HG03103 (cell line): ENCODE measurements around the gene GUCA1A.

ENCODE experiments used
- ATAC-seq: cut with Tn5 transposase; IDR thresholded peaks from one replicate; pipeline ENCODE4 v1.9.1; 2021; ENCODE audit warnings: low read depth; ENCODE audit not compliant: unreplicated experiment

GUCA1A gene

GRCh38 chr6:42173101-42173500 lies at the start of gene GUCA1A:
GUCA1A (plus strand) TSS chr6:42173364; CDS start chr6:42173614, 250 bp downstream.
- no peak for ATAC-seq

- no peak for ATAC-seq
Observed at GRCh38 chr6:42123379-42124103, 49.6 kb upstream of the GUCA1A start.

GRCh38 chr6:42124223-42124836 lies 48.8 kb upstream of the GUCA1A start:
- ATAC-seq = no peak

GRCh38 chr6:42125231-42125630 lies 47.9 kb upstream of the GUCA1A start:
- no peak for ATAC-seq

- ATAC-seq = no peak
Observed at GRCh38 chr6:42125663-42126062, 47.5 kb upstream of the GUCA1A start.

GRCh38 chr6:42128460-42129359 lies 44.5 kb upstream of the GUCA1A start:
- no peak for ATAC-seq

GRCh38 chr6:42129360-42129676 lies 43.8 kb upstream of the GUCA1A start:
- ATAC-seq = no peak

- ATAC-seq = no peak
Observed at GRCh38 chr6:42131531-42131930, 41.6 kb upstream of the GUCA1A start.

GRCh38 chr6:42133926-42134325 lies 39.2 kb upstream of the GUCA1A start:
- ATAC-seq = no peak

- ATAC-seq = no peak
Observed at GRCh38 chr6:42135161-42135560, 38.0 kb upstream of the GUCA1A start.

GRCh38 chr6:42135722-42136121 lies 37.4 kb upstream of the GUCA1A start:
- ATAC-seq = no peak

GRCh38 chr6:42136508-42137193 lies 36.5 kb upstream of the GUCA1A start:
- peak; percentile 49 for ATAC-seq

- no peak for ATAC-seq
Observed at GRCh38 chr6:42137194-42137753, 35.9 kb upstream of the GUCA1A start.

- no peak for ATAC-seq
Observed at GRCh38 chr6:42138190-42138589, 35.0 kb upstream of the GUCA1A start.

- ATAC-seq = no peak
Observed at GRCh38 chr6:42138630-42139619, 34.2 kb upstream of the GUCA1A start.

- no peak for ATAC-seq
Observed at GRCh38 chr6:42140032-42140431, 33.1 kb upstream of the GUCA1A start.

- no peak for ATAC-seq
Observed at GRCh38 chr6:42140756-42141602, 32.2 kb upstream of the GUCA1A start.

GRCh38 chr6:42141603-42142117 lies 31.5 kb upstream of the GUCA1A start:
- no peak for ATAC-seq
